ENCODE measurements around the gene ZBTB6. TPM values are rescaled to one million over a fixed set of nuclear protein-coding genes. Genes with fewer than 3 reads are reported as not detected.

Gene ZBTB6
- total and polyA plus RNA-seq, 2 of the 13 experiments (the other 11 are each of a cell fraction or from before 2014, with no cell fraction given): 3.7 to 7.1 TPM

- peak; percentile 64 for TF ChIP-seq RBM22 (optimal IDR thresholded peaks at IDR 0.05; ENCODE audit: low read length)
- 0 out of 2 replicates have a peak, but pooled peaks have one; percentile 28 for TF ChIP-seq ZNF318 (CRISPR knock-in tag; IDR thresholded peaks at IDR 0.05)
- TF ChIP-seq ZNF691 (CRISPR knock-in tag; IDR thresholded peaks at IDR 0.05; ENCODE audit: borderline replicate concordance, low read depth): no peak
- TF ChIP-seq ZNF607 (CRISPR knock-in tag; IDR thresholded peaks at IDR 0.05; ENCODE audit: borderline replicate concordance): 0 out of 2 replicates have a peak, but pooled peaks have one; percentile 20
- TF ChIP-seq RAD21 (CRISPR knock-in tag; IDR thresholded peaks at IDR 0.05): peak; percentile 23; the same call in 1 of the 2 replicates
- no peak for TF ChIP-seq TFE3 (CRISPR knock-in tag; IDR thresholded peaks at IDR 0.05)
- TF ChIP-seq CBX5 (CRISPR knock-in tag; IDR thresholded peaks at IDR 0.05; ENCODE audit: borderline replicate concordance): no peak
- peak; percentile 32; the same call in 1 of the 2 replicates for TF ChIP-seq ZNF574 (CRISPR knock-in tag; IDR thresholded peaks at IDR 0.05)
- no peak for TF ChIP-seq IRF2 (CRISPR knock-in tag; IDR thresholded peaks at IDR 0.05)
- TF ChIP-seq NFE2L1 (CRISPR knock-in tag; IDR thresholded peaks at IDR 0.05; ENCODE audit: borderline replicate concordance): no peak
- no peak for TF ChIP-seq ZNF124 (CRISPR knock-in tag; IDR thresholded peaks at IDR 0.05)
- TF ChIP-seq HBP1 (CRISPR knock-in tag; IDR thresholded peaks at IDR 0.05; ENCODE audit: low read depth): no peak
- 0 out of 2 replicates have a peak, but pooled peaks have one; percentile 13 for TF ChIP-seq PHF20 (CRISPR knock-in tag; IDR thresholded peaks at IDR 0.05)
These were observed 27.3 kb upstream of the ZBTB6 start (continued) for GRCh38 chr9:122940454-122940748.

Data from HepG2 (cell line).